Measurements from ENCODE around the gene VPREB1.
"Not testable (repeated sequence)": the region's sequence is repeated elsewhere in the genome, so short reads cannot be mapped to it uniquely, and the experiment has no call there.

VPREB1 gene

GRCh38 chr22:22245935-22246525 lies 1.4 kb downstream of the VPREB1 start:
- no peak for DNase-seq (ENCODE audit: low read depth)

DNA sequence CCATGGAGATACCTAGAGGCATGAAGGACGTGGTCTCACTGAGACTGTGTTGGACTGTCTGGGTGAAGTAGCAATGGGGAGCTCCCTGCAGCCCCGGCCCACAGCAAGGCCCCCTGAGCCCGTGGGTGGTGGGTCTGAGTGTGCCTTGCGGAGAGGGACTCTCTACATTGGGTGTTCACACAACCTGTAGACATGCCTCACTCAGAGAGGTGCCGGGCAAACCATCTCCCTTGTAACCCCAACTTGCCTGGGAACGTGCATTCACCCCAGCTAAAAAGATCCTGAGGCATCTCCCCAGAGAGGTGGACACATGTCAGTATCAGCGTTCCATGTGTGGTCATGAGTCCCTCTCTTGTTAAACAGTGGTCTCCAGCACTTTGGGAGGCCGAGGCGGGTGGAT lies 2.1 kb downstream of the VPREB1 start:
- DNase-seq (ENCODE audit: low read depth) = no peak

DNA sequence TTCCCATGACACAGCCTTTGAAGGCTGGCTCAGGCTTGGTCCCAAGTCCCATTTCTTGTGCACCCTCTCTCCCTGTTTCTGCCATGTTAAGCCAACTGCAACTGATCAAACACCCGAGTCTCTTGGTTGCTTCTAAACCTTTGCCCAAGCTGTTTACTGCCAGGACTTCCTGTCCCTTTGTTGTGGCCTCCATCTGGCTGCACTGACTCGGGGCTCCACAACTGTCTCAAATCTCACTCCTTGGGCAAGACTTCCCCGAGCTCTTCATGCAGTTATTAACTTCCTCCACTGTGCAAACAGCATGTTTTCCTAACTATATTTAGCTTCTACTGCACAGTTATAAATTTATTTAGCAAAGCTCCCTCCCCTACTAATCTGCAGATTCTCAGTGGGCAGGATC lies 4.3 kb downstream of the VPREB1 start:
- DNase-seq (ENCODE audit: low read depth) = no peak

DNA sequence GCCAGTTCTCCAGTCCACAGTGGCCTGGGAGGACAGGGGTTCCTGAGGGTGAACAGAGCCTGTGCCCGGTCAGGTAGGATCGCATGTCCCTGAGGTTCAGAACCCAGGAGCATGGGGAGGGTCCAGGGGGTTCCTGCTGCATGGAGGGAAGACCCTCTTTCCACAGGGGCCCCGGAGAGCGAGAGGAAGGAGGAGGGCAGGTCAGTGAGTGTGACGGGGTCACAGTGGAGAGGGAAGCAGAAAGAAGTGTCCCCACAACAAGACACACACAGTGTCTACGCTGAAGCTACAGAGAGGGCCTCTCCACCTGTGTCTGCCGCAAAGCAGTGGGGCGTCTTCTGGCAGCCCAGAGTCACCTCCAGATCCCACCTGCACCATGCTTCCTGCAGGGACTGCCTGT lies 6.1 kb downstream of the VPREB1 start:
- DNase-seq (ENCODE audit: low read depth) = not testable (repeated sequence)

GRCh38 chr22:22256133-22256532 lies 11.5 kb downstream of the VPREB1 start:
- DNase-seq (ENCODE audit: low read depth) = not testable (repeated sequence)

DNA sequence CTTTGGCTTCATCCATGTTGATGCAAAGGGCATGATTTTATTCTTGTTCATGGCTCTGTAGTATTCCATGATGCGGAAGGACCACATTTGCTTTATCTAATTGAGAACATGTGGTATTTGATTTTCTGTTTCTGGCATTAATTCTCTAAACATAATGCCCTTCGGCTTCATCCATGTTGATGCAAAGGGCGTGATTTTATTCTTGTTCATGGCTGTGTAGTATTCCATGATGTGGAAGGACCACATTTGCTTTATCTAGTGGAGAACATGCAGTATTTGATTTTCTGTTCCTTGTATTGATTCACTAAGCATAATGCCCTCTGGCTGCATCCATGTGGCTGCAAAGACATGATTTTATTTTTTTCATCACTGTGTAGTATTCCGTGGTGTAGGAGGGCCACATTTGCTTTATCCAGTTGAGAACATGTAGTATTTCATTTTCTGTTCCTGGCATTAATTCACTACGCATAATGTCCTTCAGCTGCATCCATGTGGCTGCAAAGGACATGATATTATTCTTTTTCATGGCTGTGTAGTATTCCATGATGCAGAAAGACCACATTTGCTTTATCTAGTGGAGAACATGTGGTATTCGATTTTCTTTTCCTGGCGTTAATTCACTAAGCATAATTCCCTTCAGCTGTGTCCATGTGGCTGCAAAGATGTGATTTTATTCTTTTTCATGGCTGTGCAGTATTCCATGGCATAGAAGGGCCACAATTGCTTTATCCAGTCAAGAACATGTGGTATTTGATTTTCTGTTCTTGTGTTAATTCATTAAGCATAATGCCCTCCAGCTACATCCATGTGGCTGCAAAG lies 14.2 kb downstream of the VPREB1 start:
- DNase-seq (ENCODE audit: low read depth) = not testable (repeated sequence)

- not testable (repeated sequence) for DNase-seq (ENCODE audit: low read depth)
Measured at GRCh38 chr22:22260169-22260568, 15.6 kb downstream of the VPREB1 start.

- DNase-seq (ENCODE audit: low read depth) = not testable (repeated sequence)
Measured at GRCh38 chr22:22260586-22260985, 16.0 kb downstream of the VPREB1 start.

DNA sequence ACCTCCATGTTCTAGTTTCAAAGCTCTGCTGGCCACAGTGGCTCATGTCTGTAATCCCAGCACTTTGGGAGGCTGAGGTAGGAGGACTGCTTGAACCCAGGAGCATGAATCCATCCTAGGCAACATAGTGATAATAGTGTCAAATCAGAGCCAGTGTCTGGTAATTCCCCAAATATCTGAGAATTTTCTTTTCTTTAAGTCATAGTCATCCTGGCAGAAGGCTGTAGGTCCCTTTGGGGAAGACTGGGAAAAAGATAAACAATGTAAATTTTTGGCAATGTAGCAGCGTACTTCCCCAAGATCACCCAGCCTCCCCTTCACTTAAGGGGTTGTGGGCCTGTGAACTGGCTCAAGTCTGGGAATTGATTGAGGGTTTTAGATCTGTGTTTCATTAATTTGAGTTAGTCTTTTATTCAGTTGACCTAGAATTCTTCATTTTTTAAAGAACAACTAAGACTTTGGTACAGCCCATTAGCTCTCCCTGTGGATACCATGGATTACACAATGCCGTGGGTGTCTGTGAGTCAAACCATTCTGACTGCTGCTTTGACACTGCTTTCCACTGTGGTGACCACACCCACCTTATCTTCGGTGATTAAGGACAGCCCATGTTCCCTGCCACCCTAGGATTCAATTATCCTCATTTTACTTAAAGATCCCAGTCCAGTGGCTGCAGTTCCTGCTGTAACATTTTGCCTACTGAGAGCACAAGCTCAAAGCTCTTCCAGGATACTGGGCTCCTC lies 17.9 kb downstream of the VPREB1 start:
- DNase-seq (ENCODE audit: low read depth) = not testable (repeated sequence)

DNA sequence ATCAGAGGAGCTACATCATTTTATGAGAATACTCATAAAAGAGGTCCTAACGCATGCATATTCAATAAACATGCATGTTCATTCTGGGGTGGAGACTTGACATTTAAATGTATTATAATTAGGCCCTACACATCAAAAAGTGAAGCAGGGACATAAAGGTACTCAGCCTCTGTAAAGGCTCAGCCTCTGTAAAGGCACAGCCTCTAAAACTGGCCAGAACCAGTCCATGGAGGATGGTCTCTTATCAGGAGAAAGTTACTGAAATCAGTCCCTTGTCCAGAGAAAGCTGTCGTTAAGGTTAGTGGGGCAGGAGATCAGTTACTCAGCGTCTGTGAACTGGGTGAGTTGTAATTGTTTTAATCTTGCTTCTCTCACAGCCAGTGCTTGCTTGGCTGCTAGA lies 19.2 kb downstream of the VPREB1 start:
- DNase-seq (ENCODE audit: low read depth) = not testable (repeated sequence)

GRCh38 chr22:22270036-22270676 lies 25.6 kb downstream of the VPREB1 start:
- DNase-seq (ENCODE audit: low read depth) = not testable (repeated sequence)

DNA sequence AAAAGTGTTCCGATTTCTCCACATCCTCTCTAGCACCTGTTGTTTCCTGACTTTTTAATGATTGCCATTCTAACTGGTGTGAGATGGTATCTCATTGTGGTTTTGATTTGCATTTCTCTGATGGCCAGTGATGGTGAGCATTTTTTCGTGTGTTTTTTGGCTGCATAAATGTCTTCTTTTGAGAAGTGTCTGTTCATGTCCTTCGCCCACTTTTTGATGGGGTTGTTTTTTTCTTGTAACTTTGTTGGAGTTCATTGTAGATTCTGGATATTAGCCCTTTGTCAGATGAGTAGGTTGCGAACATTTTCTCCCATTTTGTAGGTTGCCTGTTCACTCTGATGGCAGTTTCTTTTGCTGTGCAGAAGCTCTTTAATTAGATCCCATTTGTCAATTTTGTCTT lies 32.8 kb downstream of the VPREB1 start:
- DNase-seq (ENCODE audit: low read depth) = not testable (repeated sequence)

DNA sequence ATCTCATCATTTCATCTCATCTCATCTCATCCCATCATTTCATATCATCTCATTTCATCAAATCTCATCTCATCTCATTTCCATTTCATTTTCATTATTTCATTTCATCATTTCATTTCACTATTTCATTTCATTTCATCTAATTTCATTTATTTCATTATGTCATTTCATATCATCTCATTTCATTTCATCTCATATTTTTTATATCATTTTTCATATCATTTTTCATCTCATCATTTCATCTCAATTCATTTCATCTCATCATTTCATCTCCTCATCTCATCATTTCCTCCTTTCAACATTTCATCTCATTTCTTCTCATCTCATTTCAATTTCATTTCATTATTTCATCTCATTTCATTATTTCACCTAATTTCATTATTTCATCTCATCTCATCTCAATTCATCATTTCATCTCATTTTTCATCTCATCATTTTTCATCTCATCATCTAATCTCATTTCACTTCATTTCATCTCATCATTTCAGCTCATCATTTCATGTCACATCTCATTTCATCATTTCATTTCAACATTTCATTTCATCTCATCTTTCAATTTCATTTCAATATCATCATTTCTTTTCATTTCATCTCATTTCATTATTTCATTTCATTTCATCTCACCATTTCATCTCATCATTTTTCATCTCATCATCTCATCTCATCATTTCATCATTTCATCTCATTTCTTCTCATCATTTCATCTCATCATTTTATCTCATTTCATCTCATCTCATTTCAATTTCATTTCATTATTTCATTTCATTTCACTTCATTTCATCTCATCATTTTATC lies 40.6 kb downstream of the VPREB1 start:
- not testable (repeated sequence) for DNase-seq (ENCODE audit: low read depth)

- not testable (repeated sequence) for DNase-seq (ENCODE audit: low read depth)
Measured at GRCh38 chr22:22286390-22287105, 42.0 kb downstream of the VPREB1 start.

DNA sequence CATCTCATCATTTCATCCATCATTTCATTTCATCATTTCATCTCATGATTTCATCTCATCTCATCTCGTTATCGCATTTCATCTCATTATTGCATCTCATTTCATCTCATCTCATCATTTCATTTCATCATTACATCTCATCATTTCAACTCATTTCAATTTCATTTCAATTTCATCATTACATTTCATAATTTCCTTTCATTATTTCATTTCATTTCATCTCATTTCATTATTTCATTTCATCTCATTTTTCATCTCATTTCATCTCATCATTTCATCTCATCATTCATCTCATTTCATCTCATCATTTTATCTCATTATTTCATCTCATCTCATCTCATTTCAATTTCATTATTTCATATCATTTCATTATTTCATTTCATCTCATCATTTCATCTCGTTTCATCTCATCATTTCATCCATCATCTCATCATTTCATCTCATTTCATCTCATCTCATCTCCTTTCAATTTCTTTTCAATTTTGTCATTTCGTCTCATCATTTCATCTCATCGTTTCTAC lies 42.6 kb downstream of the VPREB1 start:
- DNase-seq (ENCODE audit: low read depth) = not testable (repeated sequence)

GRCh38 chr22:22289666-22290065 lies 45.1 kb downstream of the VPREB1 start:
- DNase-seq (ENCODE audit: low read depth) = not testable (repeated sequence)

DNA sequence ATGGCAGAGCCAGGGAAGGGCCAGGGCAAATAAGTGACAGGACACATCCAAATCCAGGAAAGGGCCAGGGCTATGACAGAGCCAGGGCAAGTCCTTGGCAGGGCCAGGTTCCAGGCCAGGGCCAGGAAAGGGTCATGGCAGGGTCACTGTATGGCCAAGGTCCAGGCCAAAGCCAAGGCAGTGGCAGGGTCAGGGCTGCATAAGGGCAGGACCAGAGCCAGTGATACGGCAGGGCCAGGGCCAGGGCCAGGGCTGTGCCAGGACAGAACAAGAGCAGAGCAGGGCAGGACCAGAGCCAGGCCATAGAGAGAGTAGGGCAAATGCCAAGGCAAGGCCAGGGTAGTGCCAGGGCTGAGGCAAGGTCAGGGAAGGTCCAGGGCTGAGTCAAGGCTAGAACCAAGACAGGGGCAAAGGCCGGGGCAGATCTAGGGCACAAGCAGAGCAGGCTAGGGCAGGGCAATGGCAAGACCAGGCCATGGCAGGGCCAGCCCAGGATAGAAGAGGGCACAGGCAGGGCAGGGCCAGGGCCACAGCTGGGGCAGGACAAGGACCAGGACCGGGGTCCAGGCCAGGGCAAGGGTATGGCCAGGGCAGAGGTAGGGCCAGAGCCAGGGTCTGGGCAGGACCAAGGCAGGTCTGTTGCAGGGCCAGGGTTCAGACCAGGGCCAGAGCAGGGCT lies 46.7 kb downstream of the VPREB1 start:
- not testable (repeated sequence) for DNase-seq (ENCODE audit: low read depth)

DNA sequence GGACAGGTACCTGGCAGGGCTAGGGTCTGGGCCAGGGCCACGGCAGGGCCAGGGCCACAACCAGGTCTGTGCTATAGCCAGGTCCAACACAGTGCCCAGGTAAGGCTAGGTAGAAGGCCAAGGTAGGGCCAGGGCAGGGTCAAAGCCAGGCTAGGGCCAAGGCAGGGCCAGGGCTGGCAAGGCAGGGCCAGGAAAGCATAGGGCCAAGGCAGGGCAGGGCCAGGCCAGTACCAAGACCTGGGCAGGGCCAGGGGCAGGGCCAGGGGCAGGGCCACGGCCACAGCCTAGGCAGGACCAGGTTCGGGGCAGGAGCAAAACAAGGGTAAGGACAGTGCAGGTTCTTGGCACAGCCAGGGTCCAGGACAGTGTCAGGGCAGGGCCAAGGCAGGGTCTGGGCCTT lies 48.1 kb downstream of the VPREB1 start:
- DNase-seq (ENCODE audit: low read depth) = not testable (repeated sequence)

- DNase-seq (ENCODE audit: low read depth) = not testable (repeated sequence)
Measured at GRCh38 chr22:22293436-22293835, 48.9 kb downstream of the VPREB1 start.

DNA sequence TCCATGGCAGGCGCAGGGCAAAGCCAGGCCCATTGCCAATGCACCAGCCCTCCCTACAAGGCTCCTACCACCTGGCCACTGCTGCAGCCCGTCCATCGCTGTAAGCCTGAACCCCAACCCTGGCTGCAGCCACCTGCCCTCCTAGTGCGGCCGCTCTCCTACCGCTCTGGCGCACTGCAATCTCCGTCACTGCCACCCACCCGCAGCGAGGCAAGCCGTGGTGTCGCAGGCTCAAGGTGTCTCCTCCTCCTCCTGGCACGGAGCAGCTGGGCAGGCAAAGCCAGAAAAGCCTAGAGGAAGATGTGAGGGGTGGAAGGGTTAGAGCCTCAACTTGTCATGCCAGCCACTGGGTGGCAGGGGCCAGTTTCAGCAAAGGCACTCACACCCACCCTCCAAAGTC lies 50.1 kb downstream of the VPREB1 start:
- DNase-seq (ENCODE audit: low read depth) = not testable (repeated sequence)
